DLD1 (cell line): ENCODE results near the gene DOK7.

Experiments used
- in situ Hi-C: cut with HindIII; loops from 2 replicates; pipeline ENCODE4 v1.10.0; 2017; ENCODE audit warnings: low sequenced_read_pairs

The DOK7 gene

GRCh38 chr4:3471098-3471760 lies 8.1 kb downstream of the DOK7 start:
- in situ Hi-C loops = no loop called here

- in situ Hi-C loops = no loop called here
Observed at GRCh38 chr4:3471886-3472285, 8.8 kb downstream of the DOK7 start.

- in situ Hi-C loops = no loop called here
Observed at GRCh38 chr4:3472411-3473141, 9.5 kb downstream of the DOK7 start.

- in situ Hi-C loops = no loop called here
Observed at GRCh38 chr4:3473181-3473950, 10.3 kb downstream of the DOK7 start.

GRCh38 chr4:3473996-3474765 lies 11.1 kb downstream of the DOK7 start:
- in situ Hi-C loops = no loop called here

GRCh38 chr4:3475041-3475712 lies 12.1 kb downstream of the DOK7 start:
- in situ Hi-C loops = no loop called here

GRCh38 chr4:3475713-3476260 lies 12.7 kb downstream of the DOK7 start:
- in situ Hi-C loops = no loop called here

GRCh38 chr4:3476341-3476747 lies 13.2 kb downstream of the DOK7 start:
- in situ Hi-C loops = no loop called here

- in situ Hi-C loops = no loop called here
Observed at GRCh38 chr4:3476936-3477749, 14.0 kb downstream of the DOK7 start.

- in situ Hi-C loops = no loop called here
Observed at GRCh38 chr4:3477750-3478430, 14.8 kb downstream of the DOK7 start.

GRCh38 chr4:3478446-3479357 lies 15.6 kb downstream of the DOK7 start:
- in situ Hi-C loops = no loop called here

GRCh38 chr4:3479358-3480101 lies 16.4 kb downstream of the DOK7 start:
- in situ Hi-C loops = no loop called here

GRCh38 chr4:3480528-3481112 lies 17.5 kb downstream of the DOK7 start:
- in situ Hi-C loops = no loop called here

GRCh38 chr4:3481113-3481531 lies 18.0 kb downstream of the DOK7 start:
- in situ Hi-C loops = no loop called here

GRCh38 chr4:3481783-3482393 lies 18.8 kb downstream of the DOK7 start:
- in situ Hi-C loops = no loop called here

GRCh38 chr4:3482707-3483106 lies 19.6 kb downstream of the DOK7 start:
- in situ Hi-C loops = no loop called here
